Measurements from ENCODE around the gene DNAJC13. TPM values are rescaled to one million over a fixed set of nuclear protein-coding genes. Genes with fewer than 3 reads are reported as not detected.

Gene DNAJC13
- total RNA-seq, 1 experiment from 2014 or later: 18.1 TPM

DNA sequence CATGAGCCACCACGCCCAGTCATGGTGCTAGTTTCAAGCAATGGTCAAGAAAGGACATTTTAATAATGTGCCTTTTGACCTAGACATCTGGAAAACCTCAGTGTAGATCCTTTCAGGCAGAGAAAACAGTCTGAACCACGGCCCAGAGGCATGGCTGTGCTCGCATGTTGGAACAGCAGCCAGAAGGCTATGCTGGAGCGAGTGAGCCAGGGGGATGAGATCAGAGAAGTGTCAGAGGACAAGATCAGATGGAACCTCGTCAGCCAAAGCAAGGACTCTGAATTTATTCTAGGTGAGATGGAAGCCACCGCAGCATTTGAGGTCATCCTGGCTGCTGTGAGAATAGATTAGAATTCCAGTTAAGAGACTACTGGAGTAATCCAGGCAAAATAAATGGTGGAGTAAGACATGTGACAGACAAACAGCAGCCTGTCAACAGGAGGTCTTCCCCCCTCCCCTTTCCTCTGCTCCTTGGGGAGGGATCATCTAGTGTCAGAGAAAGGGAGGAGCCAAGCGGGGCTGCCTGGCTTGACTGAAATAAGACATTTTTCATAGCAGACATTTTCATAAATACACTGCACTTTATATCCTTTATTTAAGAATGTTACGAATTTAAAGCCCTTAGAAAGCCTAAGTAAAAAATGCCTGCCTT is 139.3 kb downstream of the DNAJC13 start:
- WGBS (ENCODE audit: extremely low coverage, insufficient read length, low lambda C conversion rate): no CpG with 5 or more reads among the region's 8 CpGs

More for the DNA sequence above, 139.3 kb downstream of the DNAJC13 start:
- H3K27me3 Mint-ChIP-seq (ENCODE audit: low read depth): no peaks in the 10 kb centered on the region
- TF ChIP-seq, protein P1, sequence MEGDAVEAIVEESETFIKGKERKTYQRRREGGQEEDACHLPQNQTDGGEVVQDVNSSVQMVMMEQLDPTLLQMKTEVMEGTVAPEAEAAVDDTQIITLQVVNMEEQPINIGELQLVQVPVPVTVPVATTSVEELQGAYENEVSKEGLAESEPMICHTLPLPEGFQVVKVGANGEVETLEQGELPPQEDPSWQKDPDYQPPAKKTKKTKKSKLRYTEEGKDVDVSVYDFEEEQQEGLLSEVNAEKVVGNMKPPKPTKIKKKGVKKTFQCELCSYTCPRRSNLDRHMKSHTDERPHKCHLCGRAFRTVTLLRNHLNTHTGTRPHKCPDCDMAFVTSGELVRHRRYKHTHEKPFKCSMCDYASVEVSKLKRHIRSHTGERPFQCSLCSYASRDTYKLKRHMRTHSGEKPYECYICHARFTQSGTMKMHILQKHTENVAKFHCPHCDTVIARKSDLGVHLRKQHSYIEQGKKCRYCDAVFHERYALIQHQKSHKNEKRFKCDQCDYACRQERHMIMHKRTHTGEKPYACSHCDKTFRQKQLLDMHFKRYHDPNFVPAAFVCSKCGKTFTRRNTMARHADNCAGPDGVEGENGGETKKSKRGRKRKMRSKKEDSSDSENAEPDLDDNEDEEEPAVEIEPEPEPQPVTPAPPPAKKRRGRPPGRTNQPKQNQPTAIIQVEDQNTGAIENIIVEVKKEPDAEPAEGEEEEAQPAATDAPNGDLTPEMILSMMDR (conservative IDR thresholded peaks at IDR 0.05): no peak
- H3K27ac Mint-ChIP-seq: peak overlapping the region in 1 of 3 experiments; percentile 14; a peak in 2 of 7 replicates
- H3K14ac ChIP-seq (ENCODE audit: insufficient read depth, low read length): no peak overlapping the region
- DNase-seq: no peak
- no peaks in the 10 kb centered on the region for H3K23me2 ChIP-seq (ENCODE audit: insufficient read length, low read depth, low read length, poor library complexity, severe bottlenecking)
- no peak overlapping the region for H3K4me3 Mint-ChIP-seq
- no peak overlapping the region for H2BK12ac ChIP-seq (ENCODE audit: insufficient read length, low read depth, low read length)
- no peaks in the 10 kb centered on the region for H3K27me3 ChIP-seq (ENCODE audit: insufficient read depth, low read length)
- no peak overlapping the region for H4K91ac ChIP-seq (ENCODE audit: insufficient read length, low read depth, low read length)
- H2BK5ac ChIP-seq (ENCODE audit: insufficient read length, low read length): no peak overlapping the region
- H3T11ph ChIP-seq (ENCODE audit: low read length): no peak overlapping the region
- no peaks in the 10 kb centered on the region for H3K9me3 Mint-ChIP-seq
- H4K8ac ChIP-seq (replicated peaks; ENCODE audit: insufficient read length, low read depth, low read length): no peak overlapping the region
- no peak overlapping the region for H3K9ac ChIP-seq (ENCODE audit: extremely low read depth, insufficient read length, low read length)
- no peak overlapping the region for H2BK15ac ChIP-seq (ENCODE audit: low read depth, low read length)
- no peak overlapping the region for H2AFZ ChIP-seq (ENCODE audit: low read length)
- H3K79me2 ChIP-seq (ENCODE audit: insufficient read depth, low read length): no peaks in the 10 kb centered on the region
- H4K5ac ChIP-seq (ENCODE audit: insufficient read length, low read depth, low read length): no peak overlapping the region
- no peak overlapping the region for H3K27ac ChIP-seq (ENCODE audit: insufficient read length, low read depth, low read length)
- peaks cover 8% of the 10 kb centered on the region; the same call in 1 of the 2 replicates for H3K4me1 ChIP-seq (ENCODE audit: insufficient read depth, low read length)
- no peak overlapping the region for H2BK20ac ChIP-seq (ENCODE audit: low read depth, low read length, poor library complexity, severe bottlenecking)
- no peak overlapping the region for H3K18ac ChIP-seq (ENCODE audit: insufficient read length, low read depth, low read length)
- H3K4me2 ChIP-seq (ENCODE audit: insufficient read depth, insufficient read length, low read length): no peak overlapping the region
- no peak overlapping the region for H2BK120ac ChIP-seq (ENCODE audit: low read depth, low read length, poor library complexity, severe bottlenecking)
- no peaks in the 10 kb centered on the region for H4K20me1 ChIP-seq (ENCODE audit: control insufficient read depth, insufficient read depth, insufficient read length)
- no peak overlapping the region for H3K23ac ChIP-seq (ENCODE audit: insufficient read length, low read depth, low read length)
- peaks cover 27 to 39% of the 10 kb centered on the region in 2 experiments for H3K4me1 Mint-ChIP-seq
- no peaks in the 10 kb centered on the region for H3K79me1 ChIP-seq (ENCODE audit: insufficient read depth, low read depth, low read length, poor library complexity, severe bottlenecking)
- no peak overlapping the region for H2AK5ac ChIP-seq (ENCODE audit: insufficient read length, low read length)
- no peak overlapping the region for H3K4ac ChIP-seq (ENCODE audit: low read depth, low read length)
- no peaks in the 10 kb centered on the region for H3K9me3 ChIP-seq (ENCODE audit: control insufficient read depth, low read depth, low read length)
- H3K56ac ChIP-seq (ENCODE audit: insufficient read length, low read depth, low read length): no peak overlapping the region
- H3K36me3 Mint-ChIP-seq (ENCODE audit: insufficient read depth in 1 of 3, low read depth in 3 of 3): peaks cover 0 to 5% (median 0%) of the 10 kb centered on the region in 3 experiments; a peak in 2 of 7 replicates
